Mesenchymal stem cell (in vitro differentiated cells and primary cell): ENCODE data around the gene IARS2.

Experiments used
- DNase-seq: peaks from one replicate; pipeline ENCODE4 v3.0.0-alpha.2; 2013
- H2AFZ ChIP-seq: one replicate; pipeline ENCODE4 v1.6.1; 2013; ENCODE audit warnings: low read depth, mild to moderate bottlenecking, control low read depth, inconsistent platforms, low read length, moderate library complexity
- H2AK5ac ChIP-seq: 2 replicates; pipeline ENCODE4 v1.6.1; 2013; ENCODE audit warnings: low read length, moderate library complexity, mild to moderate bottlenecking, inconsistent platforms; ENCODE audit not compliant: severe bottlenecking
- H2BK120ac ChIP-seq: one replicate; pipeline ENCODE4 v1.6.1; 2013; ENCODE audit warnings: low read depth, mild to moderate bottlenecking, inconsistent platforms, low read length, moderate library complexity
- H2BK12ac ChIP-seq, 2 experiments: one replicate each; pipeline ENCODE4 v1.6.1; 2013; ENCODE audit warnings: inconsistent platforms in 2 of 2, low read length in 2 of 2, mild to moderate bottlenecking in 2 of 2, moderate library complexity in 2 of 2, control low read depth in 1 of 2
- H2BK15ac ChIP-seq: one replicate; pipeline ENCODE4 v1.6.1; 2013; ENCODE audit warnings: mild to moderate bottlenecking, low read depth, inconsistent platforms; ENCODE audit not compliant: poor library complexity, severe bottlenecking
- H2BK5ac ChIP-seq: 2 replicates; pipeline ENCODE4 v1.6.1; 2013; ENCODE audit warnings: low read depth, mild to moderate bottlenecking, low read length, control low read depth, inconsistent platforms; ENCODE audit not compliant: poor library complexity, severe bottlenecking
- H3K14ac ChIP-seq, 2 experiments: one replicate each; pipeline ENCODE4 v1.6.1; 2013; ENCODE audit warnings: inconsistent platforms in 2 of 2, low read length in 2 of 2, control low read depth in 1 of 2, mild to moderate bottlenecking in 1 of 2, moderate library complexity in 1 of 2
- H3K18ac ChIP-seq, 2 experiments: one replicate each; pipeline ENCODE4 v1.6.1; 2013; ENCODE audit warnings: inconsistent platforms in 2 of 2, low read length in 2 of 2, control low read depth in 1 of 2, low read depth in 1 of 2, mild to moderate bottlenecking in 1 of 2
- H3K23ac ChIP-seq, 2 experiments: one replicate each; pipeline ENCODE4 v1.6.1; 2013; ENCODE audit warnings: inconsistent platforms in 2 of 2, low read length in 2 of 2, mild to moderate bottlenecking in 2 of 2, moderate library complexity in 2 of 2, control low read depth in 1 of 2
- H3K27ac ChIP-seq: 2 replicates; pipeline ENCODE4 v1.5.1; 2013; ENCODE audit warnings: mild to moderate bottlenecking, moderate library complexity, low read length, control low read depth, inconsistent platforms; ENCODE audit not compliant: poor library complexity, severe bottlenecking
- H3K27me3 ChIP-seq, 2 experiments: 2 replicates each; pipeline versions ENCODE4 v1.6.1 to v1.7.0; 2013; ENCODE audit warnings: low read length in 2 of 2, mild to moderate bottlenecking in 2 of 2, moderate library complexity in 2 of 2, control low read depth in 1 of 2, inconsistent platforms in 1 of 2; ENCODE audit not compliant: control insufficient read depth in 1 of 2, insufficient read depth in 1 of 2
- H3K36me3 ChIP-seq, 2 experiments: 2 replicates each; pipeline versions ENCODE4 v1.6.1 to v1.7.0; 2013; ENCODE audit warnings: low read length in 2 of 2, control low read depth in 1 of 2, inconsistent platforms in 1 of 2, low read depth in 1 of 2, mild to moderate bottlenecking in 1 of 2; ENCODE audit not compliant: insufficient read depth in 2 of 2, control insufficient read depth in 1 of 2
- H3K4ac ChIP-seq, 2 experiments: one replicate each; pipeline ENCODE4 v1.6.1; 2013; ENCODE audit warnings: inconsistent platforms in 2 of 2, low read length in 2 of 2, mild to moderate bottlenecking in 2 of 2, moderate library complexity in 2 of 2, control low read depth in 1 of 2, low read depth in 1 of 2
- H3K4me1 ChIP-seq: 2 replicates; pipeline ENCODE4 v1.6.1; 2013; ENCODE audit warnings: low read depth, low read length, control low read depth; ENCODE audit not compliant: control insufficient read depth, insufficient read depth
- H3K4me2 ChIP-seq: 2 replicates; pipeline ENCODE4 v1.6.1; 2013; ENCODE audit warnings: low read length, mild to moderate bottlenecking, inconsistent platforms; ENCODE audit not compliant: poor library complexity, severe bottlenecking
- H3K4me3 ChIP-seq, 2 experiments: 2 replicates each; pipeline versions ENCODE4 v1.5.1 to v1.7.0; 2013; ENCODE audit warnings: low read length in 2 of 2, mild to moderate bottlenecking in 2 of 2, control low read depth in 1 of 2, low read depth in 1 of 2; ENCODE audit not compliant: insufficient read depth in 1 of 2
- H3K79me1 ChIP-seq: replicated peaks from 2 replicates; pipeline ENCODE4 v1.6.1; 2013; ENCODE audit warnings: mild to moderate bottlenecking, control low read depth, low read length, inconsistent platforms; ENCODE audit not compliant: poor library complexity, severe bottlenecking
- H3K9ac ChIP-seq: 2 replicates; pipeline ENCODE4 v1.7.0; 2013; ENCODE audit warnings: mild to moderate bottlenecking, low read length, moderate library complexity
- H3K9me3 ChIP-seq: 2 replicates; pipeline ENCODE4 v1.7.0; 2013; ENCODE audit warnings: mild to moderate bottlenecking, low read length; ENCODE audit not compliant: control insufficient read depth
- H4K8ac ChIP-seq: one replicate; pipeline ENCODE4 v1.6.1; 2013; ENCODE audit warnings: inconsistent platforms, mild to moderate bottlenecking, low read length, moderate library complexity
- H4K91ac ChIP-seq: one replicate; pipeline ENCODE4 v1.6.1; 2013; ENCODE audit warnings: mild to moderate bottlenecking, low read length, inconsistent platforms
- WGBS: methylation state at CpG from one replicate; pipeline ENCODE4 v1.1.7; 2013; ENCODE audit warnings: mixed read lengths; 5-methylcytosine and 5-hydroxymethylcytosine counted together

Gene IARS2

DNA sequence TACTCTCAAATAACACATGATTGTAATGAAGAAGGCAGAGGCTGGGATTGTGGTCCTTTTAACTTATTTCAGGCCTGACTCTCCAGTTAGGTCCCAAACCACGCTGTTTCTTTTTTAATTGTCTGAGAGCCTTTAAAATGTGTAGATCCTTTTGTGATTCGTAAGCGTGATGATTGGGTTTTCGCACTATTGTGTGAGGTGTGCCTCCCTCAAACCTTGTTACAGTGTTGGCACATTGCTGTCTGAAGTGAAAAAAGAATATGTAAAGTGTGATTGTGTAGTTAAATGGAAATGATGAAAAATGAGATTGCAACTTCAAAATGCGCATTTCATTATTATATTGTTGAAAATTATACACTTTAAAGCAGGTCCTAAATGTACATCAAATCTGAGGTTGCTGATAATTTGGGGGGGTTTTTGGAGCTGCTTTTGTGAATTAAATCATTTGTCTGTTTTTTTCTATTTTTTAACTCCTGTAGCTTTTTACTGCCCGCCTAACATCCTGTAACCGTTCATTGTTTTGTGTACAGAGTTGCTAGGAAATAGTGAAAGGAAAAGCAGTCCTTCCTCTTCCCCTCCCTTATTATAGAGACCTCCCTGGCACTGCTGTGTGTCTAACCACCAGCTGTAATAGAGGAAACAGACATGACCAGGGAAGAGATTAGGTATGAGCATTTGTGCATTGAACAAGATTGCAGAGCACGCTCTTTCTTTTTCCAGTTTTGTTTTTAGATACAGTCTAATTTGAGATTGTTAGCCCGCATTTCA is 43.3 kb downstream of the IARS2 start:
- Histone ChIP-seq H3K79me1 (peaks cover 7% of the 10 kb centered on the region), H3K23ac (no peak overlapping the region), H2BK15ac (no peak overlapping the region), H3K4me2 (no peak overlapping the region), H3K27me3 (no peaks in the 10 kb centered on the region), H3K9ac (no peak overlapping the region), H3K4ac (no peak overlapping the region), H3K4me3 (no peak overlapping the region), H3K9me3 (no peaks in the 10 kb centered on the region), H3K18ac (no peak overlapping the region), H2BK120ac (no peak overlapping the region), H2BK12ac (no peak overlapping the region), H3K14ac (no peak overlapping the region), H3K4me1 (no peaks in the 10 kb centered on the region), H4K8ac (no peak overlapping the region), H2BK5ac (no peak overlapping the region), H4K91ac (no peak overlapping the region), H2AK5ac (no peak overlapping the region), H3K36me3 (peaks cover 35 to 93% of the 10 kb centered on the region in 2 experiments), H3K27ac (no peak overlapping the region), H2AFZ (no peak overlapping the region)
- DNase-seq = peak; percentile 32
- WGBS = 99% methylated on average over 5 of the region's 9 CpGs

DNA sequence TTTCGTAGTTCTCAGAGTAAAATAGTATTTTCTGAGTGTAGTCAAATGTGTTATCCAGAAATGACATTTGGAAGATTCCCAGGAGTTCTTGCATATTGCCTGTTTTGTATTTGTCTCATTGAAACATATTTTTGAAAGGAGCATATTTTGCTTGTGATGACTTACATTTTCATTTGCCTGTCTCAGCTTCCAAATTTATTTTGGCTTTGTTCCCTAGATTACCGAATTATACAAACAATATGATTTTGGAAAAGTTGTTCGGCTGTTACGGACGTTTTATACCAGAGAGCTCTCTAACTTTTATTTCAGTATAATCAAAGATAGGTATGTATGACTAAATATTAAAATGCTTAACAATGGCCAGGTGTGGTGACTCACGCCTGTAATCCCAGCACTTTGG is 46.0 kb downstream of the IARS2 start:
- Histone ChIP-seq H3K36me3 (peaks cover 24 to 86% of the 10 kb centered on the region in 2 experiments), H2BK15ac (no peak overlapping the region), H2AFZ (no peak overlapping the region), H3K4me2 (no peak overlapping the region), H3K9ac (no peak overlapping the region), H2BK120ac (no peak overlapping the region), H3K14ac (no peak overlapping the region), H2BK12ac (no peak overlapping the region), H2BK5ac (no peak overlapping the region), H4K91ac (no peak overlapping the region), H3K18ac (no peak overlapping the region), H3K27me3 (no peaks in the 10 kb centered on the region), H3K4me3 (no peak overlapping the region), H3K4me1 (no peaks in the 10 kb centered on the region), H3K23ac (no peak overlapping the region), H2AK5ac (no peak overlapping the region), H3K9me3 (no peaks in the 10 kb centered on the region), H3K79me1 (peaks cover 6% of the 10 kb centered on the region), H4K8ac (no peak overlapping the region), H3K27ac (no peak overlapping the region), H3K4ac (no peak overlapping the region)
- WGBS = 100% methylated on average over 2 of the region's 6 CpGs
- DNase-seq = no peak

DNA sequence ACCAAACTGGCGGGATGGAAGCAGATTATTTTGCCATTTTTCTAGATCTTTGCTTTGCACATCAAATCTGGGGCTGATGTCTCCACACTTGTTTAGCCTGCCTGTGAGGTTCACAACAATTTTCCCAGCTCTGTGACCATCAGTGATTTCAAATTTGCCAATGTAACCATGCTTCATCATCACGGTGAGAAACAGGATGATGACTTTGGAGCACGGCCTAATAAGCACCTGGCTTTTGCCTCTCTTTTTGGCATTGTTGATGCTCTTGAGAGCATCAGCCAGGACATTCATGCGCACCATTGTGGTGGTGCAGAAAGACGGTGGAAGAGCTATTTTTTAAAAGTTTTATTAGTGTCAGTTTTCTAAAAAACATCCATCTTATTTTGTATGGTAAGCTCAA is 50.1 kb downstream of the IARS2 start:
- no peak overlapping the region for H2BK120ac ChIP-seq
- no peak overlapping the region for H2AK5ac ChIP-seq
- H3K4ac ChIP-seq = no peak overlapping the region
- WGBS = 96% methylated on average over 3 of the region's 5 CpGs
- H3K36me3 ChIP-seq = peaks cover 14 to 86% of the 10 kb centered on the region in 2 experiments
- no peak overlapping the region for H4K8ac ChIP-seq
- no peak overlapping the region for H3K27ac ChIP-seq
- no peak overlapping the region for H3K18ac ChIP-seq
- DNase-seq = no peak
- H2BK12ac ChIP-seq = no peak overlapping the region
- no peak overlapping the region for H3K14ac ChIP-seq
- H3K23ac ChIP-seq = no peak overlapping the region
- H3K4me3 ChIP-seq = no peak overlapping the region
- H3K4me1 ChIP-seq = no peaks in the 10 kb centered on the region
- no peak overlapping the region for H3K9ac ChIP-seq
- H3K4me2 ChIP-seq = no peak overlapping the region
- H3K27me3 ChIP-seq = no peaks in the 10 kb centered on the region
- H3K79me1 ChIP-seq = peaks cover 10% of the 10 kb centered on the region
- no peak overlapping the region for H2AFZ ChIP-seq
- H2BK15ac ChIP-seq = no peak overlapping the region
- no peak overlapping the region for H2BK5ac ChIP-seq
- no peaks in the 10 kb centered on the region for H3K9me3 ChIP-seq
- H4K91ac ChIP-seq = no peak overlapping the region

DNA sequence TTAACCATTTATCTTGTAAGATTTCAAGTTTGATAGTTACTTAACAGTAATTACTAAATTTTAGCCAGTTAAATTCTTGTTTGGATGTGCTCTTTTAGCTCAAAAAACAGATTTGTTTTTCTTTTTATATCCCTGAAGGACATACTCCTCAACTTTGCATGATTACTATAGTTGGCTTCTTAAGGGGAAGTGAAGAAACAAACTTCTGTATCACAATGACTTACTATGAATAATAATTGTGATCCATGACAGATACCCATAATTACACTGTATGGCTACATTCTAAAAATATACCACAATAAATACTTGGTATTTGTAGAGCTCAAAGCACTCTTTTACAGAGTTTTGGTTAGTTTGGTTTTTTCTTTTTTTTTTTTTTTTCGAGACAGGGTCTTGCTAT is 55.8 kb downstream of the IARS2 start:
- DNase-seq = no peak
- Histone ChIP-seq H4K91ac (no peak overlapping the region), H2BK12ac (no peak overlapping the region), H3K23ac (no peak overlapping the region), H3K9me3 (no peaks in the 10 kb centered on the region), H2BK5ac (no peak overlapping the region), H3K27ac (no peak overlapping the region), H3K36me3 (peaks cover 14 to 91% of the 10 kb centered on the region in 2 experiments), H3K79me1 (peaks cover 6% of the 10 kb centered on the region), H2BK120ac (no peak overlapping the region), H3K14ac (no peak overlapping the region), H2AK5ac (no peak overlapping the region), H3K9ac (no peak overlapping the region), H3K4me3 (no peak overlapping the region), H2BK15ac (no peak overlapping the region), H3K18ac (no peak overlapping the region), H2AFZ (no peak overlapping the region), H3K4me1 (no peaks in the 10 kb centered on the region), H3K27me3 (no peaks in the 10 kb centered on the region), H3K4ac (no peak overlapping the region), H3K4me2 (no peak overlapping the region), H4K8ac (no peak overlapping the region)
- WGBS = no CpG with 5 or more reads among the region's 1 CpG
